22Rv1 (cell line): ENCODE measurements around the gene PLEKHM3.

ENCODE experiments used
- H3K27ac ChIP-seq: fragments of 450-650 bp; 2 replicates; pipeline ENCODE4 v1.5.1; 2017
- CTCF ChIP-seq: fragments of 450-650 bp; IDR thresholded peaks from 2 replicates; pipeline ENCODE4 v1.5.1; 2017; ENCODE audit warnings: mild to moderate bottlenecking
- ZFX ChIP-seq: fragments of 450-650 bp; IDR thresholded peaks from 2 replicates; pipeline ENCODE4 v1.6.1; 2017; ENCODE audit warnings: antibody characterized with exemption, borderline replicate concordance

The PLEKHM3 gene

GRCh38 chr2:207929923-207930322 lies 95.4 kb downstream of the PLEKHM3 start:
- TF ChIP-seq ZFX (no peak), CTCF (no peak)
- no peak overlapping the region for H3K27ac ChIP-seq

GRCh38 chr2:207928079-207928478 lies 97.2 kb downstream of the PLEKHM3 start:
- TF ChIP-seq ZFX, result no peak
- no peak for TF ChIP-seq CTCF
- H3K27ac ChIP-seq, result no peak overlapping the region

GRCh38 chr2:207926989-207927300 lies 98.4 kb downstream of the PLEKHM3 start:
- no peak for TF ChIP-seq ZFX
- TF ChIP-seq CTCF, result no peak
- no peak overlapping the region for H3K27ac ChIP-seq

GRCh38 chr2:207926133-207926988 lies 99.0 kb downstream of the PLEKHM3 start:
- H3K27ac ChIP-seq, result no peak overlapping the region
- TF ChIP-seq ZFX (no peak), CTCF (no peak)

- TF ChIP-seq CTCF (no peak), ZFX (no peak)
- no peak overlapping the region for H3K27ac ChIP-seq
These were observed 99.7 kb downstream of the PLEKHM3 start for GRCh38 chr2:207925601-207926000.

GRCh38 chr2:207921606-207922005 lies 103.7 kb downstream of the PLEKHM3 start:
- TF ChIP-seq ZFX (no peak), CTCF (no peak)
- no peak overlapping the region for H3K27ac ChIP-seq

GRCh38 chr2:207920721-207921120 lies 104.6 kb downstream of the PLEKHM3 start:
- H3K27ac ChIP-seq, result no peak overlapping the region
- no peak for TF ChIP-seq ZFX
- TF ChIP-seq CTCF, result no peak
